ENCODE measurements around the gene CTNNB1. TPM values are rescaled to one million over a fixed set of nuclear protein-coding genes. Genes with fewer than 3 reads are reported as not detected.

CTNNB1 gene
- total and polyA plus RNA-seq, 9 donors: 169 to 495 (median 404) TPM

DNA sequence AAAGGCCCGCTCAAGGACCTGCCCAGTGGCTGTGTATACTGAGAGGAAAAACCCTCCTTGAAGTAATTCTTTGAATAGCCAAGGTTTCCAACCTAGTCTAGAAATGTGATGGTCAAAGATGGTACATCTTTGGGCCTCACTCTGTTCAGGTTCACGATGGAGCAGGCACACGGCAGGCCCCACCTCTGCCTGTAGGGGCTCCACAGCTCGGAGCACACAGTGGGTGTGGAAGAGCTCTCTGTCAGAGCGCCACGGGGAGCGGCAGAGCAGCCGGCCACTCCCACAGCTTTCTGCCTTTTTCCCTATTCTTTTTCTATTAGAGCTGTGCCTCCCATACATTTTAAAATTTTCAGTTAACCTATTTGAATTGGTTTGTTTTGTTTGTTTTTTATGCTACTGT lies 89.5 kb downstream of the CTNNB1 start:
- no peaks in the 10 kb centered on the region for H3K36me3 ChIP-seq
- no peak overlapping the region for H3K4me3 ChIP-seq
- TF ChIP-seq EP300 (IDR thresholded peaks at IDR 0.05) (no peak), POLR2A (IDR thresholded peaks at IDR 0.05) (no peak), CTCF (IDR thresholded peaks at IDR 0.05) (no peak)
- H3K27me3 ChIP-seq: no peaks in the 10 kb centered on the region
- H3K4me1 ChIP-seq (ENCODE audit: insufficient read depth): no peaks in the 10 kb centered on the region
- H3K27ac ChIP-seq: no peak overlapping the region
- intact Hi-C loops (cut with DNase I): no loop called here
- no peaks in the 10 kb centered on the region for H3K9me3 ChIP-seq
- 81 to 86% (median 82%) methylated on average over 8 of the region's 8 CpGs for WGBS, 3 donors
- DNase-seq: no peak

Small RNA genes within 50 kb of the gene (small RNA-seq; reads per million reads assigned to genes)
- not detected for gene MRPS31P1

Measured in ovary (tissue), 9 donors.